Adrenal gland (tissue), 12 donors: Measurements from ENCODE around the gene PCMTD2. TPM values are rescaled to one million over a fixed set of nuclear protein-coding genes. Genes with fewer than 3 reads are reported as not detected.

Experiments
- DNase-seq, 7 donors: peaks; one replicate each; pipeline ENCODE4 v3.0.0-alpha.2; 2019 to 2020
- H3K27ac ChIP-seq, 5 donors: fragments of 200-600 bp; sonication (generic) in 4 of 5; 1 replicate in 3 of 5; 2 replicates in 2 of 5; pipeline versions ENCODE4 v1.5.1 to v1.8.0; 2016 to 2020; ENCODE audit warnings: mild to moderate bottlenecking in 1 of 5
- H3K27me3 ChIP-seq: fragments of 200-600 bp; 2 replicates; pipeline ENCODE4 v1.8.0; 2021
- H3K36me3 ChIP-seq, 2 donors: fragments of 200-600 bp; replicated peaks in 1 of 2; 1 replicate in 1 of 2; 2 replicates in 1 of 2; pipeline versions ENCODE4 v1.5.1 to v1.8.0; 2018 to 2022
- H3K4me1 ChIP-seq, 2 donors: fragments of 200-600 bp; replicated peaks in 1 of 2; 1 replicate in 1 of 2; 2 replicates in 1 of 2; pipeline versions ENCODE4 v1.5.1 to v1.8.0; 2018 to 2021
- H3K4me3 ChIP-seq, 4 donors: fragments of 200-600 bp; sonication (generic) in 3 of 4; one replicate each; pipeline ENCODE4 v1.5.1; 2016 to 2018
- H3K9me3 ChIP-seq, 3 donors: fragments of 200-600 bp; sonication (generic) in 1 of 3; replicated peaks in 1 of 3; 1 replicate in 2 of 3; 2 replicates in 1 of 3; pipeline versions ENCODE4 v1.5.1 to v1.8.0; 2016 to 2021
- CTCF ChIP-seq, 6 experiments: fragments of 450-650 bp in 4 of 6; fragments of 200-600 bp in 2 of 6; sonication (generic) in 1 of 6; IDR thresholded peaks; 1 replicate in 5 of 6; 2 replicates in 1 of 6; pipeline versions ENCODE4 v1.5.1 to v1.8.0; 2016 to 2021; ENCODE audit warnings: antibody characterized with exemption in 6 of 6, mild to moderate bottlenecking in 2 of 6, moderate library complexity in 1 of 6
- POLR2A ChIP-seq, 2 donors: fragments of 450-650 bp; IDR thresholded peaks; one replicate each; pipeline ENCODE4 v1.6.1; 2017; ENCODE audit warnings: antibody characterized with exemption in 2 of 2, mild to moderate bottlenecking in 2 of 2, moderate library complexity in 1 of 2
- WGBS, 4 donors: extraction: QIAGEN DNeasy Blood & Tissue Kit in 2 of 4; methylation state at CpG; one replicate each; pipeline versions ENCODE4 v1.1.5 to v1.1.7; 2013 to 2017; 5-methylcytosine and 5-hydroxymethylcytosine counted together
- intact Hi-C, 2 donors: fragments of 100-400 bp; cut with DNase I; formaldehyde crosslinking; loops; one replicate each; pipeline versions ENCODE4 v1.14.1 to v1.15.0; 2022 to 2023
- polyA plus RNA-seq, 3 donors: library from polyadenylated mRNA; stranded (reverse); fragments of 200-250 nt in 2 of 3; fragments of 350-450 nt in 1 of 3; fragmentation: Illumina TruSeq in 1 of 3; extraction: RNeasy Lipid Tissue Mini Kit (QIAGEN cat#74804) in 1 of 3; gene quantifications; one replicate each; pipeline ENCODE4 v1.2.3, GENCODE V29; 2013 to 2014
- total RNA-seq, 9 donors: library from RNA; depleted of rRNA in 4 of 9; stranded (reverse); fragments of >200 nt in 4 of 9; fragments of 120-200 nt in 1 of 9; fragmentation: NEBNext Ultra II Directional in 1 of 9; extraction: Animal tissue kit (Norgen Biotek cat#: 25700) in 1 of 9; gene quantifications; one replicate each; pipeline versions ENCODE4 v1.1.0 to v1.2.4, GENCODE V29; 2013 to 2023
- donor health status: healthy with polysubstance abuse.
- donor health status: Bipolar disorder and iron deficiency.
- donor health status: DM: yes; HTN: yes; CAD: no.
- donor health status: DM: no; HTN: no; CAD: no.
- donor health status: DM: no; HTN: no; CAD: no.
- donor health status: DM: yes; HTN: yes; CAD: no.

PCMTD2 gene
- total and polyA plus RNA-seq, 12 donors: 32.0 to 120 (median 62.5) TPM

GRCh38 chr20:64261138-64261537 is 5.6 kb downstream of the PCMTD2 start:
- DNase-seq: peak in 6 of 7 donors; percentile 30 to 78 (median 51)
- Histone ChIP-seq H3K27me3 (no peaks in the 10 kb centered on the region), H3K9me3 (no peaks in the 10 kb centered on the region), H3K36me3 (peaks cover 0 to 14% of the 10 kb centered on the region in 2 donors), H3K27ac (peak overlapping the region in 2 of 5 donors; percentile 68 to 71), H3K4me1 (peaks cover 16 to 68% of the 10 kb centered on the region in 2 donors), H3K4me3 (no peak overlapping the region)
- intact Hi-C loops: no loop called here
- WGBS, 4 donors: 42 to 54% (median 50%) methylated on average over 9 of the region's 9 CpGs
- no peak for TF ChIP-seq CTCF (IDR thresholded peaks at IDR 0.05)
- no peak for TF ChIP-seq POLR2A (IDR thresholded peaks at IDR 0.05)

GRCh38 chr20:64264091-64264490 is 8.5 kb downstream of the PCMTD2 start:
- WGBS, 4 donors: 85 to 90% (median 86%) methylated on average over 4 of the region's 4 CpGs
- TF ChIP-seq POLR2A (IDR thresholded peaks at IDR 0.05): no peak
- no peak for TF ChIP-seq CTCF (IDR thresholded peaks at IDR 0.05)
- Histone ChIP-seq H3K9me3 (no peaks in the 10 kb centered on the region), H3K4me1 (peaks cover 3 to 40% of the 10 kb centered on the region in 2 donors), H3K36me3 (peaks cover 0 to 28% of the 10 kb centered on the region in 2 donors), H3K4me3 (no peak overlapping the region), H3K27me3 (no peaks in the 10 kb centered on the region), H3K27ac (no peak overlapping the region)
- intact Hi-C loops: no loop called here
- no peak for DNase-seq

- DNase-seq: no peak
- Histone ChIP-seq H3K27ac (no peak overlapping the region), H3K36me3 (peaks cover 0 to 28% of the 10 kb centered on the region in 2 donors), H3K9me3 (no peaks in the 10 kb centered on the region), H3K4me1 (peaks cover 3 to 30% of the 10 kb centered on the region in 2 donors), H3K27me3 (no peaks in the 10 kb centered on the region), H3K4me3 (no peak overlapping the region)
- WGBS, 4 donors: 46 to 53% (median 49%) methylated on average over 5 of the region's 5 CpGs
- TF ChIP-seq POLR2A (IDR thresholded peaks at IDR 0.05): no peak
- no peak for TF ChIP-seq CTCF (IDR thresholded peaks at IDR 0.05)
- intact Hi-C loops: no loop called here
These were observed 9.7 kb downstream of the PCMTD2 start for GRCh38 chr20:64265201-64265600.

- DNase-seq: no peak
- Histone ChIP-seq H3K27ac (no peak overlapping the region), H3K4me3 (no peak overlapping the region), H3K27me3 (no peaks in the 10 kb centered on the region), H3K4me1 (peaks cover 0 to 15% of the 10 kb centered on the region in 2 donors), H3K36me3 (peaks cover 0 to 25% of the 10 kb centered on the region in 2 donors), H3K9me3 (no peaks in the 10 kb centered on the region)
- TF ChIP-seq POLR2A (IDR thresholded peaks at IDR 0.05): no peak
- TF ChIP-seq CTCF (IDR thresholded peaks at IDR 0.05): no peak
- intact Hi-C loops: no loop called here
- WGBS, 4 donors: 83 to 91% (median 86%) methylated on average over 5 of the region's 5 CpGs
These were observed 11.4 kb downstream of the PCMTD2 start for GRCh38 chr20:64266988-64267387.
